ENCODE results near the gene DOCK10. TPM values are rescaled to one million over a fixed set of nuclear protein-coding genes. Genes with fewer than 3 reads are reported as not detected.

The DOCK10 gene
- total RNA-seq, 2 experiments from 2014 or later, result 40.8 to 68.2 TPM

- ChIA-PET POLR2A (interaction anchor here (0.6 kb wide), 1 partner anchor 52 kb away, joined by 3 read pairs; no protein-coding TSS in a partner anchor), CTCF (ENCODE audit: unreplicated experiment) (interaction anchor here (0.5 to 0.6 kb wide), 2 partner anchors 10 to 101 kb away, joined by 3 read pairs; no protein-coding TSS in a partner anchor)
- H3K9me3 ChIP-seq (ENCODE audit: low read length), result no peaks in the 10 kb centered on the region
- H3K4me3 ChIP-seq (ENCODE audit: low read depth, low read length, poor library complexity, severe bottlenecking), result peak overlapping the region; percentile 2
- no peaks in the 10 kb centered on the region; the same call in 1 of the 2 replicates for H3K36me3 ChIP-seq (ENCODE audit: insufficient read depth, low read length)
- intact Hi-C loops (cut with micrococcal nuclease; ENCODE audit: unreplicated experiment), result loop anchor here (5.0 to 10.0 kb wide), 2 partner anchors 268 to 354 kb away; no protein-coding TSS in a partner anchor
- H3K9me2 ChIP-seq (ENCODE audit: insufficient read depth, low read length), result no peaks in the 10 kb centered on the region
- BruUV-seq (replicated peaks), result no TSS peak
- peak overlapping the region; percentile 70 for H3K27ac ChIP-seq (ENCODE audit: low read depth, low read length, poor library complexity, severe bottlenecking)
- peaks cover 29% of the 10 kb centered on the region for H3K4me1 ChIP-seq (ENCODE audit: insufficient read depth, low read length, poor library complexity, severe bottlenecking)
- peak overlapping the region; percentile 10; the same call in 1 of the 2 replicates for H2AFZ ChIP-seq (ENCODE audit: low read length)
- H3K79me2 ChIP-seq (ENCODE audit: insufficient read depth, low read depth, low read length), result no peaks in the 10 kb centered on the region
- DNase-seq (ENCODE audit: low spot score), result peak; percentile 71
- no peaks in the 10 kb centered on the region for H4K20me1 ChIP-seq (ENCODE audit: insufficient read depth, low read length)
- peak overlapping the region; percentile 47 for H3K4me2 ChIP-seq (ENCODE audit: low read length)
- TF ChIP-seq CTCF (conservative IDR thresholded peaks at IDR 0.05; ENCODE audit: low read length), result peak; percentile 91
- no peak for TF ChIP-seq EZH2phosphoT487 (IDR thresholded peaks at IDR 0.05; ENCODE audit: borderline replicate concordance, low read depth, low read length)
Measured at GRCh38 chr2:225008935-225009334, 33.3 kb downstream of the DOCK10 start.

- CTCF ChIA-PET (ENCODE audit: unreplicated experiment), result no interaction called here
- Histone ChIP-seq H4K20me1 (ENCODE audit: insufficient read depth, low read length) (no peaks in the 10 kb centered on the region), H2AFZ (ENCODE audit: low read length) (peak overlapping the region; percentile 10; the same call in 1 of the 2 replicates), H3K27ac (ENCODE audit: low read depth, low read length, poor library complexity, severe bottlenecking) (peak overlapping the region; percentile 70), H3K9me2 (ENCODE audit: insufficient read depth, low read length) (no peaks in the 10 kb centered on the region), H3K9me3 (ENCODE audit: low read length) (no peaks in the 10 kb centered on the region), H3K4me3 (ENCODE audit: low read depth, low read length, poor library complexity, severe bottlenecking) (peak overlapping the region; percentile 2), H3K79me2 (ENCODE audit: insufficient read depth, low read depth, low read length) (no peaks in the 10 kb centered on the region), H3K4me1 (ENCODE audit: insufficient read depth, low read length, poor library complexity, severe bottlenecking) (peaks cover 31% of the 10 kb centered on the region), H3K4me2 (ENCODE audit: low read length) (peak overlapping the region; percentile 47), H3K36me3 (ENCODE audit: insufficient read depth, low read length) (no peaks in the 10 kb centered on the region; the same call in 1 of the 2 replicates)
- DNase-seq (ENCODE audit: low spot score), result peak; percentile 73
- no peak for TF ChIP-seq CTCF (conservative IDR thresholded peaks at IDR 0.05; ENCODE audit: low read length)
- no peak for TF ChIP-seq EZH2phosphoT487 (IDR thresholded peaks at IDR 0.05; ENCODE audit: borderline replicate concordance, low read depth, low read length)
- BruUV-seq (replicated peaks), result no TSS peak
- POLR2A ChIA-PET, result interaction anchor here (0.5 to 0.9 kb wide), 3 partner anchors 63 to 616 kb away, joined by 3 read pairs; no protein-coding TSS in a partner anchor
- intact Hi-C loops (cut with micrococcal nuclease; ENCODE audit: unreplicated experiment), result loop anchor here (5.0 to 10.0 kb wide), 2 partner anchors 269 to 354 kb away; no protein-coding TSS in a partner anchor
Measured at GRCh38 chr2:225008179-225008856, 34.0 kb downstream of the DOCK10 start.
